ENCODE results near the gene MBNL2. TPM values are rescaled to one million over a fixed set of nuclear protein-coding genes. Genes with fewer than 3 reads are reported as not detected.

The MBNL2 gene
- total and polyA plus RNA-seq, 10 of the 15 experiments (the other 5 are each of a cell fraction or from before 2014, with no cell fraction given): 1.6 to 9.7 (median 6.7) TPM

DNA sequence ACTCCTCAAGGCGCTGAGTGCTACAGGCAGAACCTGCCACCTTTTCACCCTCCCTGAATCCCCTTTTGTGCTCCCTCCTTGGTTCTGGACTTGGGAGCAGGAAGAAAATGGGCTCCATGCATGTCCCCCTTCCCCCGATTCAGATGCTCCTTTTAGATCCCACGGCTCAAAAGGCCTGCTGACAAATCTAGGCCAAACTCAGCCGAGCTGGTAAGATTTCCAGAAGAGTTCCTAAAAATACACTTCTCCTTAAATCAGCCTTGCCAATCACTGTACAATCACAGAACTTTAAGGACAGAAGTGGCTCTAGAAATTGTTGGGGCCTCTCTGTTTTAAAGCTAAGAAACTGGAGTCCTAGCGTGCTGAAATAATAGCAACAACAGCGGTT lies 37.3 kb downstream of the MBNL2 start:
- TF ChIP-seq SPI1 (IDR thresholded peaks at IDR 0.05; ENCODE audit: borderline replicate concordance, insufficient read depth, low read depth, low read length): no peak
- TF ChIP-seq YBX1 (IDR thresholded peaks at IDR 0.05): no peak
- no peak for TF ChIP-seq KLF5 (IDR thresholded peaks at IDR 0.05; ENCODE audit: partially characterized antibody)
- TF ChIP-seq ZNF207 (IDR thresholded peaks at IDR 0.05; ENCODE audit: borderline replicate concordance): no peak
- TF ChIP-seq MTA3 (IDR thresholded peaks at IDR 0.05; ENCODE audit: borderline replicate concordance, low read length): no peak
- TF ChIP-seq, protein P1, sequence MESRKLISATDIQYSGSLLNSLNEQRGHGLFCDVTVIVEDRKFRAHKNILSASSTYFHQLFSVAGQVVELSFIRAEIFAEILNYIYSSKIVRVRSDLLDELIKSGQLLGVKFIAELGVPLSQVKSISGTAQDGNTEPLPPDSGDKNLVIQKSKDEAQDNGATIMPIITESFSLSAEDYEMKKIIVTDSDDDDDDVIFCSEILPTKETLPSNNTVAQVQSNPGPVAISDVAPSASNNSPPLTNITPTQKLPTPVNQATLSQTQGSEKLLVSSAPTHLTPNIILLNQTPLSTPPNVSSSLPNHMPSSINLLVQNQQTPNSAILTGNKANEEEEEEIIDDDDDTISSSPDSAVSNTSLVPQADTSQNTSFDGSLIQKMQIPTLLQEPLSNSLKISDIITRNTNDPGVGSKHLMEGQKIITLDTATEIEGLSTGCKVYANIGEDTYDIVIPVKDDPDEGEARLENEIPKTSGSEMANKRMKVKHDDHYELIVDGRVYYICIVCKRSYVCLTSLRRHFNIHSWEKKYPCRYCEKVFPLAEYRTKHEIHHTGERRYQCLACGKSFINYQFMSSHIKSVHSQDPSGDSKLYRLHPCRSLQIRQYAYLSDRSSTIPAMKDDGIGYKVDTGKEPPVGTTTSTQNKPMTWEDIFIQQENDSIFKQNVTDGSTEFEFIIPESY (IDR thresholded peaks at IDR 0.05): no peak
- no peak for TF ChIP-seq NR2C2 (IDR thresholded peaks at IDR 0.05; ENCODE audit: borderline replicate concordance, control insufficient read depth, insufficient read length, low read depth)
- no peak for TF ChIP-seq YY1 (IDR thresholded peaks at IDR 0.05; ENCODE audit: low read depth, low read length)
- no peak for TF ChIP-seq HDAC2 (IDR thresholded peaks at IDR 0.05)
- no peak for TF ChIP-seq BMI1 (IDR thresholded peaks at IDR 0.05; ENCODE audit: borderline replicate concordance)
- TF ChIP-seq BACH1 (IDR thresholded peaks at IDR 0.05; ENCODE audit: borderline replicate concordance): no peak
- TF ChIP-seq CREM (IDR thresholded peaks at IDR 0.05; ENCODE audit: low read depth): no peak
- no peak for TF ChIP-seq PAX8 (IDR thresholded peaks at IDR 0.05)
- no peak for TF ChIP-seq ZBED1 (IDR thresholded peaks at IDR 0.05; ENCODE audit: borderline replicate concordance)
- TF ChIP-seq, protein P2, sequence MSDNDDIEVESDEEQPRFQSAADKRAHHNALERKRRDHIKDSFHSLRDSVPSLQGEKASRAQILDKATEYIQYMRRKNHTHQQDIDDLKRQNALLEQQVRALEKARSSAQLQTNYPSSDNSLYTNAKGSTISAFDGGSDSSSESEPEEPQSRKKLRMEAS (IDR thresholded peaks at IDR 0.05; ENCODE audit: low read depth, low read length): no peak
- no peak for TF ChIP-seq SMARCA5 (IDR thresholded peaks at IDR 0.05)
- H3K4me3 ChIP-seq: no peak overlapping the region

More for the DNA sequence above, 37.3 kb downstream of the MBNL2 start:
- intact Hi-C loops (cut with micrococcal nuclease; ENCODE audit: unreplicated experiment) (no loop called here), in situ Hi-C loops (cut with MboI) (no loop called here)
- H3K9ac ChIP-seq (ENCODE audit: control insufficient read depth, insufficient read depth, low read length): no peak overlapping the region
- FAIRE-seq (no peak), DNase-seq (ENCODE audit: low read depth, low spot score) (no peak), ATAC-seq (no peak)
- ChIA-PET POLR2A (interaction anchor here (1.1 kb wide), 1 partner anchor 32 kb away, joined by 3 read pairs; no protein-coding TSS in a partner anchor), RAD21 (ENCODE audit: unreplicated experiment) (no interaction called here), CTCF (no interaction called here), SMC1A (ENCODE audit: uncharacterized antibody, unreplicated experiment) (no interaction called here)
- H3K27me3 ChIP-seq (replicated peaks in 1 of 2; ENCODE audit: control insufficient read depth in 2 of 2, insufficient read depth in 2 of 2, low read length in 1 of 2): no peaks in the 10 kb centered on the region
- 99% methylated on average over 6 of the region's 6 CpGs for WGBS (ENCODE audit: insufficient coverage, insufficient replicate concordance, low lambda C conversion rate, missing lambda C conversion rate)
- H4K20me1 ChIP-seq (ENCODE audit: control insufficient read depth, insufficient read depth): peaks cover 5% of the 10 kb centered on the region; the same call in 1 of the 2 replicates
- BruUV-seq (replicated peaks): no TSS peak
- H2AFZ ChIP-seq (ENCODE audit: control insufficient read depth, low read depth, low read length): no peak overlapping the region
- no peaks in the 10 kb centered on the region for H3K36me3 ChIP-seq (ENCODE audit: control insufficient read depth in 2 of 2, insufficient read depth in 2 of 2, low read length in 1 of 2)
- H3K9me3 ChIP-seq (replicated peaks; ENCODE audit: control insufficient read depth, insufficient read depth, low read length): no peaks in the 10 kb centered on the region
- no peak overlapping the region for H3K27ac ChIP-seq (ENCODE audit: control insufficient read depth, insufficient read depth)
- peaks cover 24% of the 10 kb centered on the region for H3K4me1 ChIP-seq (ENCODE audit: control insufficient read depth, insufficient read depth, low read length)
- no peak overlapping the region for H3K4me2 ChIP-seq (ENCODE audit: control insufficient read depth, insufficient read depth)
- peaks cover 2% of the 10 kb centered on the region; the same call in 1 of the 2 replicates for H3K79me2 ChIP-seq (ENCODE audit: control insufficient read depth, insufficient read depth, low read length)

Measured in GM12878 (cell line).